ENCODE data around the gene CHAF1B. TPM values are rescaled to one million over a fixed set of nuclear protein-coding genes. Genes with fewer than 3 reads are reported as not detected.
"Not testable (repeated sequence)": the region's sequence is repeated elsewhere in the genome, so short reads cannot be mapped to it uniquely, and the experiment has no call there.

CHAF1B gene
- total RNA-seq (2014; rRNA removed; shearing (Covaris generic)): 5.7 and 8.0 TPM in 2 replicates

GRCh38 chr21:36385233-36386030 lies at the start of gene CHAF1B:
Gene CHAF1B (plus strand): TSS chr21:36385392. CDS start chr21:36386137, 745 bp downstream.
- peak; percentile 74 for DNase-seq (ENCODE audit: low spot score)

GRCh38 chr21:36337099-36337509 lies 48.1 kb upstream of the CHAF1B start:
- DNase-seq (ENCODE audit: low spot score): no peak

- no peak for DNase-seq (ENCODE audit: low spot score)
These were observed 46.2 kb upstream of the CHAF1B start for GRCh38 chr21:36338975-36339374.

GRCh38 chr21:36342581-36342980 lies 42.6 kb upstream of the CHAF1B start:
- not testable (repeated sequence) for DNase-seq (ENCODE audit: low spot score)

GRCh38 chr21:36344931-36345330 lies 40.3 kb upstream of the CHAF1B start:
- no peak for DNase-seq (ENCODE audit: low spot score)

GRCh38 chr21:36347278-36347961 lies 37.8 kb upstream of the CHAF1B start:
- DNase-seq (ENCODE audit: low spot score): no peak

- no peak for DNase-seq (ENCODE audit: low spot score)
These were observed 37.2 kb upstream of the CHAF1B start for GRCh38 chr21:36347962-36348328.

GRCh38 chr21:36349315-36349714 lies 35.9 kb upstream of the CHAF1B start:
- no peak for DNase-seq (ENCODE audit: low spot score)

- DNase-seq (ENCODE audit: low spot score): no peak
These were observed 34.8 kb upstream of the CHAF1B start for GRCh38 chr21:36350282-36350910.

GRCh38 chr21:36354918-36355680 lies 30.1 kb upstream of the CHAF1B start:
- no peak for DNase-seq (ENCODE audit: low spot score)

GRCh38 chr21:36355868-36356267 lies 29.3 kb upstream of the CHAF1B start:
- no peak for DNase-seq (ENCODE audit: low spot score)

GRCh38 chr21:36359185-36359584 lies 26.0 kb upstream of the CHAF1B start:
- no peak for DNase-seq (ENCODE audit: low spot score)

- no peak for DNase-seq (ENCODE audit: low spot score)
These were observed 16.0 kb upstream of the CHAF1B start for GRCh38 chr21:36369064-36369685.

- no peak for DNase-seq (ENCODE audit: low spot score)
These were observed 9.2 kb upstream of the CHAF1B start for GRCh38 chr21:36375994-36376393.

- no peak for DNase-seq (ENCODE audit: low spot score)
These were observed 7.8 kb upstream of the CHAF1B start for GRCh38 chr21:36377391-36377842.

GRCh38 chr21:36379251-36379650 lies 5.9 kb upstream of the CHAF1B start:
- DNase-seq (ENCODE audit: low spot score): no peak

GRCh38 chr21:36381841-36382589 lies 3.2 kb upstream of the CHAF1B start:
- DNase-seq (ENCODE audit: low spot score): peak; percentile 20

GRCh38 chr21:36382722-36383121 lies 2.5 kb upstream of the CHAF1B start:
- not testable (repeated sequence) for DNase-seq (ENCODE audit: low spot score)

GRCh38 chr21:36384885-36385232 lies 333 bp upstream of the CHAF1B start:
- no peak for DNase-seq (ENCODE audit: low spot score)

GRCh38 chr21:36386031-36386642 lies 945 bp downstream of the CHAF1B start:
- DNase-seq (ENCODE audit: low spot score): no peak

Measured in HT-29 (cell line).